Right atrium auricular region (tissue), 2 donors: ENCODE data around the gene OR56B1. TPM values are rescaled to one million over a fixed set of nuclear protein-coding genes. Genes with fewer than 3 reads are reported as not detected.

Experiments
- DNase-seq: peaks from one replicate; pipeline ENCODE4 v3.0.0-alpha.2; 2019; ENCODE audit warnings: low spot score
- H3K27ac ChIP-seq, 2 donors: fragments of 200-600 bp; sonication (generic); 1 replicate in 1 of 2; 2 replicates in 1 of 2; pipeline ENCODE4 v1.5.1; 2016 to 2019
- H3K27me3 ChIP-seq, 2 donors: fragments of 200-600 bp; sonication (generic); one replicate each; pipeline versions ENCODE4 v1.5.1 to v1.6.0; 2017 to 2019
- H3K36me3 ChIP-seq: fragments of 200-600 bp; sonication (generic); one replicate; pipeline ENCODE4 v1.5.1; 2016
- H3K4me1 ChIP-seq, 2 donors: fragments of 200-600 bp; sonication (generic); one replicate each; pipeline versions ENCODE4 v1.5.1 to v1.6.0; 2017 to 2019
- H3K4me3 ChIP-seq, 2 donors: fragments of 200-600 bp; sonication (generic); 1 replicate in 1 of 2; 2 replicates in 1 of 2; pipeline ENCODE4 v1.5.1; 2017 to 2019; ENCODE audit warnings: mild to moderate bottlenecking in 1 of 2, moderate library complexity in 1 of 2
- H3K9me3 ChIP-seq, 2 donors: fragments of 200-600 bp; sonication (generic); one replicate each; pipeline ENCODE4 v1.5.1; 2019
- total RNA-seq, 2 donors: library from RNA; depleted of rRNA; stranded (reverse); fragments of >200 nt; gene quantifications; one replicate each; pipeline ENCODE4 v1.1.0, GENCODE V29; 2016
- TF ChIP-seq, protein P1 (sequence below), 2 donors: fragments of 200-600 bp; sonication (generic); IDR thresholded peaks; one replicate each; pipeline ENCODE4 v1.5.1; 2019; ENCODE audit warnings: antibody characterized with exemption in 2 of 2

OR56B1 gene
- total RNA-seq, 2 donors from 2014 or later = not detected

DNA sequence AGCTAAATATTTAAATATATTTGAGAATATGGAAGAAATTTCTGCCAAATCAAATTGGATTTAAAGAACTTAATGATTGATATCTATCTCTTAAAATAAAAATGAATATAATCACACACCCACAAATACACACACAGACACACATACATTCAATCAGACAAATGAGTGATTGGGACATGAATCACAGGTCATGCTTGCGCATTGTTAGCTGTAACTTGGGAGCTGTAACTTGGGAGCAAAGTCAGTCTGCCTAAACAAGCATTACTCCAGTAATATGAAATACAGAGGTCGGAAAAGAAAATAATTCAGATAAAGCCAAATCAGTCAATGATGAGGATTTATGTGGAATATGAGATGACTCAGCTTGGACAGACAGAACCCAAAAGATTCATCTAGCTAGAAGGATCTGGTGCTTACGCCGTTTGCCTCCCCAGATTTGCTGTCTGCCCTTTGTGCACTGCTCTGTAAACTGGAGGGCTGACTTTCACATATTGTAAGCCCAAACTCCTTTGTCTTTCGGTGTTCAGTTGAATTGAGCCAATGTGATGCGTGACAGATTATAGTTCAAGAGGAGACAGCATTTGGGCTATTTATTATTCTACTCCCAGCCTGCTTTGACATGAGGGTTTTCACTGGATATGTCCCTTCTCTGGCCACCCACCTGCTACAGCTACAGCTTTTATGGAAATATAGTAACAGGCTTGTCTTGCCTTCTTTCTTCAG, 1.6 kb downstream of the OR56B1 start:
- no peak for DNase-seq
- TF ChIP-seq, protein P1, sequence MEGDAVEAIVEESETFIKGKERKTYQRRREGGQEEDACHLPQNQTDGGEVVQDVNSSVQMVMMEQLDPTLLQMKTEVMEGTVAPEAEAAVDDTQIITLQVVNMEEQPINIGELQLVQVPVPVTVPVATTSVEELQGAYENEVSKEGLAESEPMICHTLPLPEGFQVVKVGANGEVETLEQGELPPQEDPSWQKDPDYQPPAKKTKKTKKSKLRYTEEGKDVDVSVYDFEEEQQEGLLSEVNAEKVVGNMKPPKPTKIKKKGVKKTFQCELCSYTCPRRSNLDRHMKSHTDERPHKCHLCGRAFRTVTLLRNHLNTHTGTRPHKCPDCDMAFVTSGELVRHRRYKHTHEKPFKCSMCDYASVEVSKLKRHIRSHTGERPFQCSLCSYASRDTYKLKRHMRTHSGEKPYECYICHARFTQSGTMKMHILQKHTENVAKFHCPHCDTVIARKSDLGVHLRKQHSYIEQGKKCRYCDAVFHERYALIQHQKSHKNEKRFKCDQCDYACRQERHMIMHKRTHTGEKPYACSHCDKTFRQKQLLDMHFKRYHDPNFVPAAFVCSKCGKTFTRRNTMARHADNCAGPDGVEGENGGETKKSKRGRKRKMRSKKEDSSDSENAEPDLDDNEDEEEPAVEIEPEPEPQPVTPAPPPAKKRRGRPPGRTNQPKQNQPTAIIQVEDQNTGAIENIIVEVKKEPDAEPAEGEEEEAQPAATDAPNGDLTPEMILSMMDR (IDR thresholded peaks at IDR 0.05) = no peak
- no peaks in the 10 kb centered on the region for H3K4me1 ChIP-seq
- H3K36me3 ChIP-seq = no peaks in the 10 kb centered on the region
- H3K27ac ChIP-seq = no peak overlapping the region
- H3K27me3 ChIP-seq = no peaks in the 10 kb centered on the region
- H3K9me3 ChIP-seq = peaks cover 3 to 19% of the 10 kb centered on the region in 2 donors
- no peak overlapping the region for H3K4me3 ChIP-seq

DNA sequence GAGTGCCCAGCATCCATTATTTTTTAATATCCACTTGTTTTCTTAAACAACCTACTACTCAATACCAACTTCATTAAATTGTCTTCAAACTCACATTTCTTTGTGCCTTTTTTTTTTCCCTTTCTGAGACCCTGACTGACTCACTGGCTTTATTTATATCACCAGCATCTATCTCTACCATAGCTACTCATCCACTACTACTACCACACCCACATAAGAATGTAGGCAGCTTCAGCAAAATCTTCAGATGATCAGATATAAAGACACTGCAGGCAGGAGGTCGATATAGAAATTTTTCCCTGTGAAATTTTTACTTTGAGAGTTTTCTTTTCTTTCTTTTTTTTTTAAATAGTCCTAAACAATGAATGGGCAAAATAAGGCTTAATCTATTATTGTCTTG, 2.2 kb downstream of the OR56B1 start:
- no peaks in the 10 kb centered on the region for H3K4me1 ChIP-seq
- no peak overlapping the region for H3K27ac ChIP-seq
- TF ChIP-seq, protein P1 (IDR thresholded peaks at IDR 0.05) = no peak
- no peak for DNase-seq
- peaks cover 3 to 19% of the 10 kb centered on the region in 2 donors for H3K9me3 ChIP-seq
- no peaks in the 10 kb centered on the region for H3K27me3 ChIP-seq
- no peaks in the 10 kb centered on the region for H3K36me3 ChIP-seq
- H3K4me3 ChIP-seq = no peak overlapping the region

DNA sequence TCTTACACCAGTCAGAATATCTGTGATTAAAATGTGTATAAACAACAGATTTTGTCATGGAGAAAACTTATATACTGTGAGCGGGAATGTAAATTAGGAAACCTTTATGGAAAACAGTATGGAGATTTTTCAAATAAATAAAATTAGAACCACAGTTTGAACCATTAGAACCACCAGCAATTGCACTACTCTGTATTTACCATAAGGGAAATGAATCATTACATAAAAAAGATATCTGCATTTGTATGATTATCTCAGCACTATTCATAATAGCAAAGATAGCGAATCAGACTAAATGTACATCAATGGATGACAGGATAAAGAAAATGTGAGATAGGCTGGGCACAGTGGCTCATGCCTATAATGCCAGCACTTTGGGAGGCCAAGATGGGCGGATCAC, 10.4 kb downstream of the OR56B1 start:
- Histone ChIP-seq H3K27me3 (no peaks in the 10 kb centered on the region), H3K4me3 (no peak overlapping the region), H3K36me3 (no peaks in the 10 kb centered on the region), H3K9me3 (peaks cover 2 to 12% of the 10 kb centered on the region in 2 donors), H3K4me1 (no peaks in the 10 kb centered on the region), H3K27ac (no peak overlapping the region)
- DNase-seq = no peak
- TF ChIP-seq, protein P1 (IDR thresholded peaks at IDR 0.05) = no peak

GRCh38 chr11:5749836-5750235, 13.6 kb downstream of the OR56B1 start:
- Histone ChIP-seq H3K9me3 (no peaks in the 10 kb centered on the region), H3K4me3 (no peak overlapping the region), H3K4me1 (no peaks in the 10 kb centered on the region), H3K27me3 (no peaks in the 10 kb centered on the region), H3K27ac (no peak overlapping the region), H3K36me3 (no peaks in the 10 kb centered on the region)
- TF ChIP-seq, protein P1 (IDR thresholded peaks at IDR 0.05) = no peak
- no peak for DNase-seq

GRCh38 chr11:5753943-5754342, 17.7 kb downstream of the OR56B1 start, which contains the start of gene OR52N4:
OR52N4 (plus strand) TSS chr11:5754243; CDS start chr11:5754741, 498 bp downstream.
- DNase-seq = no peak
- TF ChIP-seq, protein P1 (IDR thresholded peaks at IDR 0.05) = no peak
- no peaks in the 10 kb centered on the region for H3K4me1 ChIP-seq
- no peak within 1 kb of the TSS for H3K4me3 ChIP-seq
- H3K27ac ChIP-seq = no peak within 1 kb of the TSS
- no peaks in the 10 kb centered on the region for H3K36me3 ChIP-seq
- no peaks in the 10 kb centered on the region for H3K27me3 ChIP-seq
- no peaks in the 10 kb centered on the region for H3K9me3 ChIP-seq

DNA sequence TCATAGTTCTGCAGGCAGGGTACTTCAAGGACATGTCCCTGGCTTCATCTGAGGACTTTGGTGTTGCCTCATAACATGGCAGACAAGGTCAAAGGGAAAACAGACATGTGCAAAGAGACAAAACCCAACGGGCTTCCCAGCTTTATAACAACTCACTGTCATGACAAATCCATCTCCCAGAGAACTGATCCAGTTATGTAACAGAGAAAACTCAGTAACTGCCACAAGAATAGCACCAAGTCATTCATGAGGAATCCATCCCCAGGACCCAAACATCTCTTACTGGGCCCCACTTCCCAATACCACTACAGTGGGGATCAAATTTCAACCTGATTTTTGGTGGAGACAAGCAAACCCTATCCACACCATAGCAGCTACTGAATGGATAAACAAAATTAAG, 30.8 kb downstream of the OR56B1 start:
- Histone ChIP-seq H3K27ac (no peak overlapping the region), H3K9me3 (no peaks in the 10 kb centered on the region), H3K4me3 (no peak overlapping the region), H3K27me3 (no peaks in the 10 kb centered on the region), H3K4me1 (no peaks in the 10 kb centered on the region), H3K36me3 (no peaks in the 10 kb centered on the region)
- TF ChIP-seq, protein P1 (IDR thresholded peaks at IDR 0.05) = no peak
- DNase-seq = no peak
